AG04450 (cell line): Measurements from ENCODE around the gene CHFR. TPM values are rescaled to one million over a fixed set of nuclear protein-coding genes. Genes with fewer than 3 reads are reported as not detected.

Experiments used
- CTCF ChIA-PET: fragments of 300-600, 350-600 bp; formaldehyde crosslinking; extraction: SDS; loops from one replicate; lab custom pipeline; 2022; ENCODE audit warnings: antibody characterized with exemption, inconsistent platforms; lab: Charles Lee
- POLR2A ChIA-PET: fragments of 350-600 bp; formaldehyde crosslinking; extraction: SDS; loops from one replicate; lab custom pipeline; 2021; ENCODE audit warnings: antibody characterized with exemption, inconsistent platforms; lab: Yijun Ruan, JAX
- DNase-seq: peaks from one replicate; pipeline ENCODE4 v3.0.0-alpha.2; 2011; ENCODE audit warnings: low read depth, low spot score
- H3K27ac ChIP-seq: one replicate; pipeline ENCODE4 v1.5.1; 2012; ENCODE audit warnings: low read depth, low read length, control low read depth
- H3K27me3 ChIP-seq: one replicate; pipeline ENCODE4 v1.6.0; 2012; ENCODE audit warnings: low read length; ENCODE audit not compliant: control insufficient read depth, insufficient read depth
- H3K4me3 ChIP-seq: 2 replicates; pipeline ENCODE4 v1.5.1; 2011; ENCODE audit warnings: mild to moderate bottlenecking, low read depth, low read length, control low read depth
- H3K9me3 ChIP-seq: 2 replicates; pipeline ENCODE4 v1.5.1; 2012; ENCODE audit warnings: low read length; ENCODE audit not compliant: control insufficient read depth, insufficient read depth
- CTCF ChIP-seq: IDR thresholded peaks from 2 replicates; pipeline ENCODE4 v1.5.1; 2011; ENCODE audit warnings: low read depth, low read length, control low read depth, inconsistent platforms
- polyA plus RNA-seq: library from polyadenylated mRNA; depleted of rRNA; stranded (reverse); fragments of >200 nt; gene quantifications from 2 replicates; pipeline ENCODE4 v1.2.3, GENCODE V29; 2011

CHFR gene
- polyA plus RNA-seq, 1 experiment, result 28.4 TPM

GRCh38 chr12:132874175-132874574, 13.2 kb downstream of the CHFR start:
- Histone ChIP-seq H3K9me3 (no peaks in the 10 kb centered on the region; the same call in 1 of the 2 replicates), H3K27me3 (no peaks in the 10 kb centered on the region), H3K4me3 (no peak overlapping the region), H3K27ac (no peak overlapping the region)
- no peak for DNase-seq
- TF ChIP-seq CTCF, result no peak
- ChIA-PET POLR2A (no interaction called here), CTCF (no interaction called here)

DNA sequence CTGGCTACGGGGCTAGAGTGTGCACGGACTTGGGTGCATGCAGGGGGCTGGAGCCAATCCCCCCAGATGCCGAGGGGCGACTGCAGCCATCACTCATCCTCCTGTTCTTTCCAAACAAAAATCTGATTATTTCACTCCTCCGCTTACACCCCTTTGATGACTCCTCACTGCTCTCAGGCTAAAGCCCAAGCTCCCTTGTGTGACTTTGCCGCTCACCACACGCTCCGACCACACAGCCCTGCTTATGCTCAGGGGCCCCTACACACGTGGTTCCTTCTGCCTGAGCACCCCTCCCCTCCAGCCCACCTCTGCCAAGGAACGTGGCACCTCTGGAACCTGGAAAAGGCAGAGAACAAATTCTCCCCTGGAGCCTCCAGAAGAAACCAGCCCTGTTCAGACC, 13.7 kb downstream of the CHFR start:
- POLR2A ChIA-PET, result no interaction called here
- Histone ChIP-seq H3K4me3 (no peak overlapping the region), H3K27ac (no peak overlapping the region), H3K9me3 (no peaks in the 10 kb centered on the region), H3K27me3 (no peaks in the 10 kb centered on the region)
- no peak for TF ChIP-seq CTCF
- CTCF ChIA-PET, result no interaction called here
- DNase-seq, result no peak

GRCh38 chr12:132872975-132873421, 14.4 kb downstream of the CHFR start:
- DNase-seq, result no peak
- Histone ChIP-seq H3K4me3 (no peak overlapping the region), H3K9me3 (peaks cover 4% of the 10 kb centered on the region), H3K27me3 (no peaks in the 10 kb centered on the region), H3K27ac (no peak overlapping the region)
- no peak for TF ChIP-seq CTCF
- ChIA-PET POLR2A (no interaction called here), CTCF (no interaction called here)

DNA sequence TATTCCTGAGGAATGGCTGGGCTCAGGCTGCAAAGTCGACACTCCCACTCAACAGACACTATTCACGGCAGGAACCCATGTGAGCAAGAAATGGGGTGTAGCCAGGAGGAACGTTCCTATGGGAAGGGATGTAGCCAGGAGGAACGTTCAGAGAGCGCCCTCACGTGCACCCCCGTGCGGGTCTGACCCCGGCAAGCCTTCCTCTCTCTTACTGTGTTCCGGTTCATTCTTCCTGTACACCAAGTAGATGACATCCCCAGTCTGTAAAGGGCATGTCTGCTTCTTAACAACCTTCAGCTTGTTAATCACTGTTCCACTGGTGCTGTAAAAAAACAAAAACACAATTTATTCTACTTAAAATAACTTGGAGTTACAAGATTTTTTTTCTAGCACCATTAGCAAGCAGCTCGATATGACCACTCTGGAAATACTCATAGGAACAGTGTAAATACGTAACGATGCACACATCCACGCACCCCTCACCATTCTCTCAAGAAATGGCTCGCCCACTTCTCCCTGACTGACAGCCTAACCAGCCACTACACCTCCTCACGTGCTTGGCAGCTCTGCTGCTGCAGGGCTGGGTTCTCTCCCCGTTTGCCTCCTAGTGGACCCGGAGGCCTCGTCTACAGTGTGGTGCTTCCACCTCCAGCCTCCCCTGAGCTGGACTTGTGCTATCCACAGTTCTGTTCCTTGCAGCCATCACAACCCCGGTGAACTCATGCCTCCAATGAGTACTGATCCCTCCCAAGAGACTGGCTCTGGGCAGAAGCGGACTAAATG, 15.1 kb downstream of the CHFR start:
- no peak for DNase-seq
- Histone ChIP-seq H3K27ac (no peak overlapping the region), H3K9me3 (peaks cover 6% of the 10 kb centered on the region), H3K4me3 (no peak overlapping the region), H3K27me3 (no peaks in the 10 kb centered on the region)
- no peak for TF ChIP-seq CTCF
- ChIA-PET CTCF (no interaction called here), POLR2A (no interaction called here)

- ChIA-PET POLR2A (no interaction called here), CTCF (interaction anchor here (1.0 kb wide), 1 partner anchor 35 kb away, joined by 3 read pairs; no protein-coding TSS in a partner anchor)
- no peaks in the 10 kb centered on the region for H3K27me3 ChIP-seq
- no peak overlapping the region for H3K27ac ChIP-seq
- no peak for DNase-seq
- no peak overlapping the region for H3K4me3 ChIP-seq
- TF ChIP-seq CTCF, result no peak
- peaks cover 12% of the 10 kb centered on the region for H3K9me3 ChIP-seq
Observed at GRCh38 chr12:132869551-132869950, 17.9 kb downstream of the CHFR start.
